A673 (cell line): ENCODE data around the gene DCC.

Experiments
- CTCF ChIP-seq: fragments of 300-800, 200-600 bp; sonication (generic); conservative IDR thresholded peaks from 2 replicates; pipeline ENCODE4 v1.5.1; 2017; ENCODE audit warnings: low read depth, mild to moderate bottlenecking, antibody characterized with exemption, low read length, moderate library complexity, mixed read lengths
- EZH2 ChIP-seq: fragments of 200-600 bp; sonication (generic); IDR thresholded peaks from 2 replicates; pipeline ENCODE4 v1.6.1; 2017; ENCODE audit warnings: borderline replicate concordance, low read depth, mild to moderate bottlenecking, mixed read lengths, antibody characterized with exemption, low read length; ENCODE audit not compliant: poor library complexity, severe bottlenecking

DNA sequence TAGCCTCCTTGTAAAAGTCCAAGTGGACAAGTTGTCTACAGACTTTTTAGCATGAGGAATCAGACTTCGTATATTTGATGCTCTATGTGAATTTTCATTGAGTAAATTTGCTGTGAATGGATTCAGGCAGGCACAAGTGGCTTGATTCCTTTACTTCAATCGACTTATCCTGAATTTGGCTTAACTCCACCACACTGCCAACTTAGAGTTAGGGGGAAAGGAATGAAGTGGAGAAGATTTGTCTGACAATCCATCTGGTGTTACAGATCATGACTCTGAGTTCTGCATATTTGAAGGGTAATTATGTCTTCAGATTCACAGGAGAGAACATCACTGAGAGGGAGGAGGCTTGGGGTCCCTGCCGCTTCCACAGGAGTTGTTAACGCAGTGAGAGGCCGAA lies 829.3 kb downstream of the DCC start:
- TF ChIP-seq CTCF (no peak), EZH2 (no peak)
